Transverse colon (tissue), 4 donors: ENCODE data around the gene LRRC7.

ENCODE experiments used
- CTCF ChIP-seq, 5 experiments: fragments of 200-600 bp in 3 of 5; fragments of 450-650 bp in 2 of 5; sonication (generic) in 3 of 5; IDR thresholded peaks; 1 replicate in 2 of 5; 2 replicates in 3 of 5; pipeline ENCODE4 v1.5.1; 2016 to 2017; ENCODE audit warnings: antibody characterized with exemption in 5 of 5, inconsistent platforms in 3 of 5, mild to moderate bottlenecking in 2 of 5, moderate library complexity in 1 of 5
- EP300 ChIP-seq: sonication (generic); formaldehyde crosslinking; IDR thresholded peaks from one replicate; pipeline ENCODE4 v1.6.1; 2017; ENCODE audit warnings: antibody characterized with exemption, low read depth
- POLR2A ChIP-seq: fragments of 450-650 bp; IDR thresholded peaks from one replicate; pipeline ENCODE4 v1.6.1; 2016; ENCODE audit warnings: antibody characterized with exemption, mild to moderate bottlenecking, moderate library complexity
- POLR2AphosphoS5 ChIP-seq, 3 donors: sonication (generic); formaldehyde crosslinking; IDR thresholded peaks; one replicate each; pipeline ENCODE4 v1.6.1; 2016; ENCODE audit warnings: antibody characterized with exemption in 3 of 3

- TF ChIP-seq POLR2A (no peak), CTCF (IDR thresholded peaks at IDR 0.05) (no peak), EP300 (no peak), POLR2AphosphoS5 (IDR thresholded peaks at IDR 0.05) (no peak)
Observed at GRCh38 chr1:70025846-70026245, 458.1 kb downstream of the LRRC7 start.
